GM21825 (cell line): ENCODE results near the gene ZNF684.
"Not testable (repeated sequence)": the region's sequence is repeated elsewhere in the genome, so short reads cannot be mapped to it uniquely, and the experiment has no call there.

Experiments
- ATAC-seq: cut with Tn5 transposase; IDR thresholded peaks from one replicate; pipeline ENCODE4 v1.9.1; 2021; ENCODE audit warnings: mild to moderate bottlenecking, moderate library complexity; ENCODE audit not compliant: unreplicated experiment

Gene ZNF684

DNA sequence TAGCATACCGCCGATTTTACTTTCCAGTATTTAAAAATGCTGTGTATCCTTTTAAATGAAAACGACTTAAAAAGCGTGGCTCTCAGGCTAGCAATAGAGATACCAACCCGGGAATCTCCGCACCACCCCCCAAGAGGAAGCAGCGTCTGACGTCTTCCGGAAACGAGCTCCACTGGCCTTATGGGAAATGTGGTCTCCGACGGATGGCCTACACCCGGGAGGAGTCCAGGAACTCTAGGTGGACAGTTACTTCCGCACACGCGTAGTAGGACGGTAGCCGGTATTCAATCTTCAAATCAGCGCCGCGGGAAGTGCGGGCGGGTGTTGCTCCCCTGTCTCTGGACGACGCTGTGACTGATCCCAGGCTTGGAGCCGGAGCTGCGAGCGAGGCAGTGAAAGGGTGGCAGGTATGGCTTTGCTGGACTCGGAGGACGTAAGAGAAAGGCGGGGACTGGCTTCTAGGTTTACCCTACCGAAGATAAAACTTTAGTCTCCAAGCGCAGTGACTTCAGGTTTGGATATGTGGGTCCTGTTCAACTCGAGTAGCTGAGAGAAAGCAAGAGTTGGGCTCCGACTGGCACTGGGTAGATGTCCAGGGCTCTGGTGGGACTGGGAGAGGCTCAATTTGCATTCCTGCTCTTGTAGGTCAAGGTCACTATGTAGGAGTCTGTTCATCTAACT is at the start of gene ZNF684:
TSS of gene ZNF684 (plus strand) at position 257 of the 681 bp plus-strand sequence. CDS start 1,530 bp downstream, outside the sequence.
- ATAC-seq: peak; percentile 90

DNA sequence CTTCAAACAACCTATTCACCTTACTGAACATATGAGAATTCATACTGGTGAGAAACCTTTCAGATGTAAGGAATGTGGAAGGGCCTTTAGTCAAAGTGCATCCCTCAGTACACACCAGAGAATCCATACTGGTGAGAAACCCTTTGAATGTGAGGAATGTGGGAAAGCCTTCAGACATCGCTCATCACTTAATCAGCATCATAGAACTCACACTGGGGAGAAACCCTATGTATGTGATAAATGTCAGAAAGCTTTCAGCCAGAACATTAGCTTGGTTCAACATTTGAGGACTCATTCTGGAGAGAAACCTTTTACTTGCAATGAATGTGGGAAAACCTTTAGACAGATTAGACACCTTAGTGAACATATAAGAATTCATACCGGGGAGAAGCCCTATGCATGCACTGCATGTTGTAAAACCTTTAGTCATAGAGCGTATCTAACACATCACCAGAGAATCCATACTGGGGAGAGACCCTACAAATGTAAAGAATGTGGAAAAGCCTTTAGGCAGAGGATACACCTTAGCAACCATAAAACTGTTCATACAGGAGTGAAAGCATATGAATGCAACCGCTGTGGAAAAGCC is 36.0 kb upstream of the ZNF684 start:
- no peak for ATAC-seq

DNA sequence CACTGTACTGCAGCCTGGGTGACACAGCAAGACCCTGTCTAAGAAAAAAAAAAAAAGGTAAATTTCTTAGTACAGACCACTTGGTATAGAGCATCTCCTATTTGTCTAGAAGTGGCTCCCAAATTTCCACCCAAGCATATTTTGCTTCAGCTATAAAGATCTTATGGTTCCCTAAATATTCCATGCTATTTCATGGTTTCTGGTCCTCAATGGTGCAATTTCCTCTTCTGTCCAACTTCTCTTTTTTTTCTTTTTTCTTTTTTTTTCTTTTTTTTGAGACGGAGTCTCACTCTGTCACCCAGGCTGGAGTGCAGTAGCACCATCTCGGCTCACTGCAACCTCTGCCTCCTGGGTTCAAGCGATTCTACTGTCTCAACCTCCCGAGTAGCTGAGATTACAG is 28.8 kb upstream of the ZNF684 start:
- not testable (repeated sequence) for ATAC-seq

DNA sequence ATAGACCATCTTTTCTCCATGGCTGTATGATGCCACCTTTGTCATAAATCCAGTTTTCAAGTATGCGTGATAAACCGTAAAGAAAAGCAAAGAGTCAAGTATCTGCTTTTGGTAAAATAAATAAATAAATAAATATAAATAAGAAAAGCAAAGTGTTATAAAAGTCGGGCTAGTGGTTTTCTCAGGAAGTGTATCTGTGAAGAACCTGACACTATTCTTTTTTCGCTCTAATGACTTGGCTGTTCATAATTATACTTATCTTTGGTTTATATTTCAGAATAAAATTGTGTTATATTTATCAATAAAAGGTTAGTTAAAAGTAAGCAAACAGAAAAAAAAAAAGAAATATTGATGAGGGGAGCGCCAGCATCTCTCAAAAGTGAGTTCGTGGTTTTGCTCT is 23.5 kb upstream of the ZNF684 start:
- ATAC-seq: no peak

DNA sequence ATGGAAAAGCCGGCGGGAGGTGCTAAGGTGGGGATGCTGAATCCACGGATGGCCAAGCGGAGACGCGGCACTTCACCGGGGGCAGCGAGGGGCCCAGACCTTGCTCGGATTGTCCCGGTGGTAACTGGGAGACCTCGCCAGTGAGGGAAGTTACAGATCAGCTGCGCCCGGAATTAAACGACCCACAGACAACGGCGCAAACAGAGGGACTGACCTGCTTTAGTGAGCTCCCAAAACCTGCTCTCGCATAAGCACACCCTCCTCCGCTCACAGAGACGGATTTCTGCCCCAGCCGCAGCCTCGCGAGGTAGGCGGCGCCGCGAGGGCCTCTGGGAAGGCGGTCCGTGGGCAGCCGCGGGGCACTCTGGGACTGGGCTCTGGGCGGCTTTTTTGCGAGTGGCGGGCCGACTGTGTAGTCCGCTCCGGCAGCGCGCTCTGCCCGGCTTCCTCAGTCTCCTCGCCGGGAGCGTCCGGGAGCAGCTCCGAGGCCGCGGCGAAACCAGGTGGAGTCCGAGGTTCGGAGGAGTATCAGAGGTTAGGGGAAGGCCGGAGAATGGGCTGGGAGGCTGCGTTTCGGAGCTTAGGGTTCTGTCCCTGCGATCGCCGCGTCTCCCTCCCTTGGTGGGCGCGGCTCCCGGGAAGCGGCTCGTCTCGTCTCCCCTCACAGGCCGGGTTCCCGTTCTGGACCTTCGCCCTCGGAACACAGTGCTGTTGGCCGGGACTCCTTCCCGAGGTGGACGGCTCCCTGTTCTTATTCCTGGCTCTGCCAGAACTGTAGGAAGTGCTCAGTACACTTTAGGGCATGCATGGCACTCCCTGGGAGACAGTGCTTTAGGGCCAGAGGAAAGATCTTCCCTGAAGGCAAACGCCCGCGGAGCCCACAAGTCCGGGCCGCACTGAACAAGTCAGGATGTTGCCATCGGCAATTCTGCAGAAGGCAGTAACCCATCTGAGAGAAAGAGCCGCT is 22.8 kb upstream of the ZNF684 start, which contains the start of gene EXO5:
TSS of gene EXO5 (plus strand) at position 393 of the 967 bp plus-strand sequence. CDS start 5,778 bp downstream, outside the sequence.
- peak; percentile 94 for ATAC-seq

DNA sequence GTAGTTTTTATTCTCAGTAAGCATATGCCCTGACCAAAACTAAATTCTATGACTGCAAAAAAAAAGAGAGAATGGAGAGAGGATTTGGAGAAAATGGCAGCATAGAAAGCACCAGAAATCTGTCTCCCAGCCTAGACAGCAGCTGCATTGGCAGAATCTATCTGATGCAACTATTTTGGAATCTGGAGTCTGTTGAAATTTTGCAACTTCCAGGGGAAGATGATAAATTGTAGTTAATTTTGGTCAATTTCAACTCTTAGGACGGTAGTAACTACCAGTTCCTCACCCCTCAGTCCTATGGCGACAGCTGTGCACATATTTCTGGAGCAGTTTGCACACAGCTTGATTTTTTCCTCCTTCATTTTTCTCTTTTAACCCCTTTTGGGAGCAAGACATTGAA is 11.9 kb upstream of the ZNF684 start:
- ATAC-seq: no peak

DNA sequence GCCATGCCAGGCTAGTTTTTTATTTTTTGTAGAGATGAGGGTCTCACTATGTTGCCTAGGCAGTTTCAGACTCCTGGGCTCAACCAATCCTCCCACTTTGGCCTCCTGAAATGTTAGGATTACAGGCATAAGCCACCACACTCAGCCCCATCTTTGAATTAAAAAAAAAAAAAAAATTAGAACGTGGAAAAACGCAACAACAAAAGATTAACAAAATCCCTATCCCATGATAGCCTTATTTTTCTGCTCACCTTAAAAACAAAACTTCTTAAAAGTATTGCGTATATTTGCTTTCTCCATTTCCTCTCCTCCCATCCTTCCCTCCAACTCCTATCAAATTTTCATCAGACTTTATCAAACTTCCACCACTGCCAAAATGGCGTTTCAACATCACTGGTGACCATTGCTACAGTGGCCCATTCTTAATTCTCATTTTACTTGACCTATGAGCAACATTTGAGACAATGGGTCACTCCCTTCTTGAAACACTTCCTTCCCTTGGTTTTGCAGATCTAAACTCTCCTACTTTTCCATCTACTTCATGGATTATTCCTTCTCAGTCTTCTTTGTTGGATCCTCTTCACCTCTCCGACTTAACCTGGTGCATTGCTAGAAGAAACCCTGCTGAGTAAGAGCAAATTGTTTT is 579 bp upstream of the ZNF684 start:
- peak; percentile 10 for ATAC-seq

DNA sequence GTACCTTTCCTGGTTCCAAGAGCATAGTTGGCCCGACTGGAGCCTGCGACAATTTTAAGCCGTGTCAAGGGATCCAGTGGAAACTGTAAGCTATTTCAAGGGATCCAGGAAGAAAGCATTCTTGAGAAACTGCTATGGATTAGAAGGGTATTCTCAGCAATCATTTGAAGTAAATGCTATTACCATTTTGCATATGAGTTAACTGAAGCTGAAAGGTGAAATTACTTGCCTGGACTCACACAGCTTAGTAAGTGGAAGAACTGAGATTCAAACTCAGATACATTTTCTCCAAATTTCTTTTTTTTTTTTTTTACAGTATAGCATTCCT is 589 bp downstream of the ZNF684 start:
- ATAC-seq: no peak

DNA sequence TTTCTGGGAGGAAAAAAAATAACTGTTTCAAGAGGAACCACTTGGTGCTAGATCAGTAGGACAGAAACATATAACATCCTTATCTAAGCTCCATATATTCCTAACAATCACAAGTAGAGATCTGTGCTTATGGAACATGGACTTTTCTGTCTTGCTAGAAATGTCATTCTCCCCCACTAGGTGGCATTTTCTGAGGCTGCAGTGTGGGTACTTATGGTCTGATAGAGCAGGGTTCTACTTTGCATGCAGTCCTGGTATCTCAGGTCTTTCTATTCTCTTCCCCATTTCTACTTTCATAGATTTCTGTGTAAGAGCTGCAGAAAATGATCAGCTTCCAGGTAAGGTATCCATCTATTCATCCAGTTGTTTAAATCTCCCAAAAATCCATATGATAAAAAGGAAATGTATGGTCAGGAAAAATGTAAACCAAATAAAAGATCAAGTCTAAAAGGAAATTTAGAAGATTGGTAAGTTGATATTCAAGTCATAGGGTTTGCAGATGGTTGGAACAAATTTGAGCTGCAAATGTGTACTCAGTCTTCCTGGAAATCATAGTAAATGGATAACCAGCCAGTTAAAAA is 1.5 kb downstream of the ZNF684 start:
- ATAC-seq: no peak

DNA sequence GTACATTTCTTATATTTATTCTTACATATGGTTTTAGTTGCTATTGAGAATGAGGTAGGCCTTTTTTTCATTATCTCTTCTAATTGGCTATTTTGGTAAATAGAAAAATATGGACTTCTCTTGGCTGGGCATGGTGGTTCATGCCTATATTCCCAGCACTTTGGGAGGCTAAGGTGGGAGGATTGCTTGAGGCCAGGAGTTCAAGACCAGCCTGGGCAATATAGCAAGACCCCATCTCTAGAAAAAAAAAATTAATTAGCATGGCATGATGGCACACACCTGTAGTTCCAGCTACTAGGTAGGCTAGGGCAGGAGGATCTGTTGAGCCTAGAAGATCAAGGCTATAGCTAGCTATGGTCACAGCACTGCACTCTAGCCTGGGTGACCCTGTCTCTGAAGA is 3.2 kb downstream of the ZNF684 start:
- no peak for ATAC-seq

DNA sequence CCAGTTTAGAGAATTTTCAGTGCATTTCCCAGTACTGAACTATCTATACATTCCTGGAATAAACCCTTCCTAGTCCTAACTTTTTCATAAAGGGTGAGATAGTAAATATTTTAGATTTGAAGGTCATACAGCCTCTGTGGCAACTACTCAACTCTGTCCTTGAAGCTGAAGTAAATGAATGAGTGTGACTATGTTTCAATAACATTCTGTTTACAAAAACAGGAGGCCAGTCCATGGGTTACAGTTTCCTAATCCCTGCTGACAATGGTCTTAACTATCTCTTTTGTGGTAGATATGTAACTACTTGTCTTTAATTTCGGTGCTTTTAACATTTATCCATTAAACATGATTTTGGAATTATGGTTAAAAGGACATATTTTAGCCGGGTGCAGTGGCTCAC is 4.3 kb downstream of the ZNF684 start:
- ATAC-seq: no peak

DNA sequence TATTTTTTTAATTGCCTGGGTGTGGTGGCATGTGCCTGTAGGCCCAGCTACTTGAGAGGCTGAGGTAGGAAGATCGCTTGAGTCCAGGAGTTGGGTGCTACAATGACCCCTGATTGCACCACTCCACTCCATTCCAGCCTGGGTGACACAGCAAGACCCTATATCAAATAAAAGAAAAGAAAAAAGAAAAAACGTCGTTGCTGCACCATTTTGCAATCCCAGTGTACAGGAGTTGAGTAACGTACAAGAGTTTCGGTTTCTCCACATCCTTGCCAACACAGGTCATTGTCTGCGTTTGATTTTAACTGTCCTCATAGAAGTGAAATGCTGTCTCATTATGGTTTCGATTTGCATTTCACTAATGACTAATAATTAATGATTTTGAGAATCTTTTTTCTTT is 7.9 kb downstream of the ZNF684 start:
- no peak for ATAC-seq

DNA sequence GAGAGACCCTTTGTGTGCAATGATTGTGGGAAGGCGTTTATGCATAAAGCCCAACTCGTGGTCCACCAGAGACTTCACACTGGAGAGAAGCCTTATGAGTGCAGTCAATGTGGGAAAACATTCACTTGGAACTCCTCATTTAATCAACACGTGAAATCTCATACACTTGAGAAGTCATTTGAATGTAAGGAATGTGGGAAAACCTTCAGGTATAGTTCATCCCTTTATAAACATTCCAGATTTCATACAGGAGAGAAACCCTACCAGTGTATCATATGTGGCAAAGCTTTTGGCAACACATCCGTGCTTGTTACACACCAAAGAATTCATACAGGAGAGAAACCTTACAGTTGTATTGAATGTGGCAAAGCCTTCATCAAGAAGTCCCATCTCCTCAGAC is 15.5 kb downstream of the ZNF684 start:
- no peak for ATAC-seq

DNA sequence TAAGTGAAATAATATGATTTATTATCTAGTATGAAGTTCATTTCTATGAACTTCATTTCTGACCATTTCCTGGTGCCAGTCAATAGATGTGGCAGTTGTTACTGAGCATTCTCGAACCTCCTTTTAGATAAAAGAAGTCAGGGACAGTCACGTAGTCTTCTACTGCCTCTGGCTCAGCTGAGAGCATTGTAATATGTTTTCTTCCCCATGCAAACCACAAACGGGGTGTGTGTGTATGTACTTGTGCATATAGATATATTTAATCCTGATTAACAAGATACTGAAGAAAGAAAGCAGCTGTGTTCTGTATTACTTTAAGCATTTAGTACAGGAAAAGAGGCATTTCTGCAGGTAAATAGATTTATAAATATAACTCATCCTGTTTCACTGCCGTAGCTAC is 21.6 kb downstream of the ZNF684 start:
- ATAC-seq: no peak

DNA sequence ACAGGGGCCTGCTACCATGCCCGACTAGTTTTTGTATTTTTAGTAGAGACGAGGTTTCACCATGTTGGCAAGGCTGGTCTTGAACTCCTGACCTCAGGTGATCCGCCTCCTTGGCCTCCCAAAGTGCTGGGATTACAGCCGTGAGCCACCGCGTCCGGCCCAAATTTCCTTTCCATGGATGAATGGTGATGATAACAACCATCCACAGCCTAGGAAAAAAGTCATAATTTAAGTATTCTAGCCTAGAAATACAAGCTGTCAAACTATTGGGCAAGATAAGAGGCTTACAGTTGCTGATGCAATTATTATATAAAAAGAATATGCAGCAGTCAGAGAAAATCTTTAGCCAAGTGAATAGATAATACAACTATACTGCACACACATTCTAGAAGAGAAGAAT is 23.4 kb downstream of the ZNF684 start:
- ATAC-seq: not testable (repeated sequence)

DNA sequence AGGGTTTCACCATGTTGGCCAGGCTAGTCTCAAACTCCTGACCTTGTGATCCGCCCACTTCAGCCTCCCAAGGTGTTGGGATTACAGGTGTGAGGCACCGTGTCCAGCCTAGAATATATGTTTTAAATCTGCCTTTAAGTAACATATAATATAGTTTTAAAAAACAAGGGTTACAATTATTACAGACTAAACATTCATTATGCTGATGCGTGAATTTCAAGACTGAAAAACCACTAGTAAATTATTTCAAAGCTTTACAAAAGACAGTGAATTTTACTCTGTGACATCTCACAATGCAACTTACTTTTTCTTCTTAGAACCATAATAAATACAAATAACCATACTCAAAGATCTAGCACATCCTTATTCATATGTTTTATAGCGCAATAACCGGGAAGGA is 24.7 kb downstream of the ZNF684 start:
- no peak for ATAC-seq

DNA sequence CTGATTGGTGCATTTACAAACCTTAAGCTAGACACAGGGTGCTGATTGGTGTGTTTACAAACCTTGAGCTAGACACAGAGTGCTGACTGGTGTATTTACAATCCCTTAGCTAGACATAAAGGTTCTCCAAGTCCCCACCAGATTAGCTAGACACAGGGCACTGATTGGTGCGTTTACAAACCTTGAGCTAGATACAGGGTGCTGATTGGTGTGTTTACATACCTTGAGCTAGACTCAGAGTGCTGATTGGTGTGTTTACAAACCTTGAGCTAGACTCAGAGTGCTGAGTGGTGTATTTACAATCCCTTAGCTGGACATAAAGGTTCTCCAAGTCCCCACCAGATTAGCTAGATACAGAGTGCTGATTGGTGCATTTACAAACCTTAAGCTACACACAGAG is 26.8 kb downstream of the ZNF684 start:
- not testable (repeated sequence) for ATAC-seq

DNA sequence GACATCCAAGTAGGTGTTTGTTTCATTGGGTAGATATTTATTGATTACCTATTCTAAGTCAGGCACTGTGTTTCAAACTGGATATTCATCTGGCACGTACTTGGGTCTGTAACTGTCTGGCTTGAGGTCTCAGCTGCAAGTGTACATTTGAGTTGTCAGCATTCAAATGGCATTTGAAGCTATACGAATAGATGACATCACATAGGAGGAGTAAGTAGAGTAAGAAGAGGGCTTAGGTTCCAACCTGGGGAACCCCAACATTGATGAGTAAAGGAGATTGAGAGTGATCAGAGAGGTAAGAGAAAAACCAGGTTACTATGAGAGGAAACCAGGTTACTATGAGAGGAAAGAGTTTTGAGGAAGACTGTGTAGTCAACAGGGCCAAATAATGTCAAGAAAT is 30.7 kb downstream of the ZNF684 start:
- ATAC-seq: no peak

DNA sequence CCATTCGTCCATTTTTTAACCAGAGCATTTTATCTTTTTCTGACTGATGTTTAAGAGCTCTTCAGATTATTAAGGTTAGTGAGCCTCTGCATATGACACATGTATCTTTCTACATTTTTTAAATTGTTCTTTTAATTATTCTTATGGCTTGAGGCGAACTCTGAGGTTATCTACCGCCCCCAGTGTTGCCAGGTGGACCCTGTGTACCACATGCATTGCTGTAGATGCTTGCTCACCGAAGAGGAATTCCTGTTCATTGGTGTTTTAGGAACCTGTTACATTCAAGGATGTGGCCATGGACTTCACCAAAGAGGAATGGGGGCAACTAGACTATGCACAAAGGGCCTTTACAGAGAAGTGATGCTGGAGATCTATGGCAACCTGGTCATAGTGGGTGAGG is 31.8 kb downstream of the ZNF684 start:
- ATAC-seq: no peak

DNA sequence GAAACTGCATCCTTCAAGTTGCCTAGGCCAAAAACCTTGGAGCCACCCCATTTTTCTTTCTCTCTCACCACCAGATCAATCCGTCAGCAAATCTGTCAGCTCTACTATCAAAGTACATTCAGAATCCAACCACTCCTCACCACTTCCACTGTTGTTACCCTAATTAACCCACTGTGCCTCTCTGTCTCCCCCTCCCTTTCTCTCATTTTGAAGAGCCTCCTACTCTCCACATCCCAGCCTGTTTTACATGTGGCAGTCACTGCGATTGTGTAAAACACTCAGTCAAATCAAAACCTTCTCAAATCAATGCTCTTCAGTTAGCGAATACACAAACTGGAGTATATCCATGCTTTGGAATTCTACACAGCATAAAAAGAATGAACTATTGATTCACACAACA is 33.1 kb downstream of the ZNF684 start:
- no peak for ATAC-seq

DNA sequence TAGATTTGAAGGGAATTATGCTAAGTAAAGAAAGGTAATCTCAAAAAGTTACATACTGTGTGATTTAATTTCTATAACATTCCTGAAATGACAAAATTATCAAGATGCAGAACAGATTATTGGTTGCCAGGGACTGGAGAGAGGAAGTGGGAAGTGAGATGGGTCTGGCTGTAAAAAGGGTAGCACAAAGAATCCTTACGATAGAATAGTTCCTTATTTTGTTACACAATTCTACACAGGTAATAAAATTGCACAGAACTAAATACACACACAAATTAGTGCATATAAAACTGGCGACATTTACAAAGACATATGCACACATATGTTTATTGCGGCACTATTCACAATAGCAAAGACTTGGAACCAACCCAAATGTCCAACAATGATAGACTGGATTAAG is 33.5 kb downstream of the ZNF684 start:
- ATAC-seq: no peak
